ENCODE data around the gene PRKAR2B. TPM values are rescaled to one million over a fixed set of nuclear protein-coding genes. Genes with fewer than 3 reads are reported as not detected.
"Not testable (repeated sequence)": the region's sequence is repeated elsewhere in the genome, so short reads cannot be mapped to it uniquely, and the experiment has no call there.

PRKAR2B gene
- polyA plus RNA-seq, 1 donor = 3.8 TPM

DNA sequence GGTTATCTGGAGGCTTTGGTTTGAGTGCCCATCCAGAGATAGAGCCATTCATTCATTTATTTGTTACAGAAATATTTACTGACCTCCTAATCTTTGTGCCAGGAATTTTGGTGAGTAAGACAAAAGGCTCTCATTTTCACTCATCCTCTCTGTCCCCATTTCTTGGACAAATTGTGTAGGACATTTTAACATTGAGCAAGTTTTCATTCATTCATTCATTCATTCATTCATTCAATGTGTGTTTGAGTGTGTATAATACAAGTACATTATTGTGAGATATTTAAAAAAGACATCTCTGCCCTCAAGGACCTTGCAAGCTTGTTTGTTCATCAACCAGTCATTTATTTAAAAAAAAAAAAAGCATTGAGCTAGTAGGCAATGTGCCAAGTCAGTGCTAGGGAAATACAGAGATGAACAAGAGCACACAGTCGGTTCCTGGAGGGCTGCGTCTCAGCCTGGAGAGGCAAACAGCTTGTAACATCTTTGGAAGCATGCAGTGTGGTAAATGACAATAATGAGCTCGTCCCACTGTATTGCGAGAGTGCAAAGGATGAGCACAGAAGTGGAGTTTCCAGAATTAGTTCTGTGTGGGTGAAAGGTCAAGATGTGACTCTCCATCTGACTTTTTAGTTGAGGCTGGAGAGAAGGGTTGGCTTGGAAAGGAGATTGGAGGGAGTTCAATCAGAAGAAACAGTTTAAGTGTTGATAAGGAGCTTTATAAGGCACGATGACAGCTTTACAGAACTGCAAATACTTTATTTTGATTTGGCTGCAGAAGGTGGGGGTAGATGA is 73.8 kb downstream of the PRKAR2B start:
- no peak for DNase-seq (ENCODE audit: low read depth)

DNA sequence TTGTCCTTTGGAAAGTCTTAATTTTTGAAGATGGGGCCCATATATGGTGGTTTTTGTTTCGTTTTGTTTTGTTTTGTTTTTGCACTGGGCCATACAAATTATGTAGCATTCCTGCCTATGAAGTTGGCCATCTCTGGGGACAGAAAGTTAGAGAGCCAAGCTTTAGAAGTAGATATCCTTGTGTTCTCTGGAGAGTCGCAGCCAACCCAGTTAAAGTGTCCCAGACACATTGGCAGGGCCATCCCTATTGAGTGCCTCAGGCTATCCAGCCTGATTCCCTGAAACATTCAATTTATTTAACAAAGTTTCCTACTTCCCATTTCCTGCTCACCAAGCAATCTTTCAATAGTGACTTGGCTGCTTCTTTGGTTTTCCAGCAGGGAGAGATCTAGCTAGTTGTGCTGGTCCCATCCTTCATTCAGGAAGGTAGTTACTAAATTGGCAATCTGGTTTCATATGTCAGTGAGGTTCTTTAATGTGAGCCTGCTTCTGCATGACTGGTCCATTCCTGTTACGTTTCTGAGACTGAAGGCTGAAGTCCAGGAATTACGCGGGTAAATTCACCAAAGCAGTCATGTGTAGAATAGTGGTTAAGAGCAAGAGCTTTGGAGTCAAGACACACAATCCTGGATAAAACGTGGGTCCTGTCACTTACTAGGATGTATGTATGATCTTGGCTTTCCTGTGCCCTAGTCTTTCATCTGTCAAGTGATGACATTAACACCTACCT is 75.0 kb downstream of the PRKAR2B start:
- no peak for DNase-seq (ENCODE audit: low read depth)

GRCh38 chr7:107122486-107122911 is 78.0 kb downstream of the PRKAR2B start:
- no peak for DNase-seq (ENCODE audit: low read depth)

DNA sequence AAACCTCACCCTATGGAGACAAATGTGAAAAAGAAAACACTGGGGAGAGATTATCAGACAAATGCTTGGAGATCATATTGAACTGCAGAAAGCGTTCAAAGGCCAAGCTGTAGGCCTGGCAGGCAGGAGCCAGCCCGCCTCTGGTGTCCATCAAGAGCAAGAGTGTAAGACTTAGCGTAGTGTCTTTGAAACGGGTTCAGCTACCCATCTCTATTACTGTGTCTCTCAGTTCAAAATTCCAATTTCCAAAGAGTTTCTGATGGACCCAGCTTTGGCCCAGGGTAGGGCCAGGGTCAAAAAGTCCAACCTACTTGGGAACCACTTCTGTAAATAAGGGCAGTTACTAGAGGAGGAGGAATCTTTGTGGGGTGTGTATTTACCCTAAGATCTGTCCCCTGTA is 78.9 kb downstream of the PRKAR2B start:
- no peak for DNase-seq (ENCODE audit: low read depth)

DNA sequence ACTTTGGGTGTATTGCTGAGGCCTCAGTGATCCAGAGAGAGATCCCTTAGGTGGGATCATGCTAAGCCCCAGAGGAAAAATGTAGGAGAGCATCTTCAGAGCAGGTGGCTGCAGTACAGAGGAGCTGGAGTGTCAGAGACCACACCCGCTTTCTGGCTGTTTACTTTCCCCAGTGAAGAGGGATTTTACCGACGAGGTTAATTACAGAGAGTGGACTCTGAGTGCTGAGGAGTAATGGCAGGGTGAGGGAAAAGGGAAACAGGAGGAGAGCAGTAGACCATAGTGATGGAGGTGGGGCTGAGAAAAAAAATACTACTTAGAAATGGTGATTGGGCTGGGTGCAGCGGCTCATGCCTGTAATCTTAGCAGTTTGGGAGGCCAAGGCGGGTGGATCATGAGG is 81.0 kb downstream of the PRKAR2B start:
- no peak for DNase-seq (ENCODE audit: low read depth)

DNA sequence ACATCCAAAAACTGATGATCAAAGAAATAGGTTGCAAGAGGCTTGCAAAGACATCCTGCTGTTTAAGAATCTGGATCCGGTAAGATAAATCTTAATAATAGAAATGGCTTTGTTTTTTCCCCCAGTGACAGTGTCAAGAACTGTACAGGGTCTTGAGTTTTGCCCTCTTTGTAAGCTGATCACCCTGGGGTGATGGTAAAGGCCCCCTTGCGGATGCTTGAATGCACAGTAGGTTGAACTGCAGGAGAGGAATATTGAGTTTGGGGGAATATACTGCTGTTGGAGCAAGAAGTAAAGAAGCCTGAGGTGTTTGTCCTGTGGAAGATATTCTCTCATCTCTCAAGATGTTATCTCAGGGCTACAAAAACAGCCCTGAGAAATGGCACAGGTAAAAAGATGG is 83.7 kb downstream of the PRKAR2B start:
- no peak for DNase-seq (ENCODE audit: low read depth)

DNA sequence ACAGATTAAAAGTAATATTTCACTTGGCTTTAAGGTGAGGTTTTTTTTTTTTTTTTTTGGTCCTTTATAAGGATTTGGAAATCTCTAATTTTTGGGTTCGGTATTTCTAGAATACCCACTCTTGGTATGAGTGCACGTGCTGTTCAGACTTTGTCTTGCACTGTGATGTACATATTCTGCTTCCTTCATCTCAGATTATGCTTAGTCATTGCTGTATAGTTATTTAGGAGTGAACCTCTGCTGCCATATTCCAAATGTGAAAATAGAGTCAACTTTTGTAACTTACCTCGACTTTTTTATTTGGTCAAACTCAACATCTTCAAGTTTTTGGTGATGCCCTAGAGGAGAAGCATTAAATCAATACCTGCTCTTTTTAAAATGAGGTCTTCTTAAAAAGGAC is 84.2 kb downstream of the PRKAR2B start:
- no peak for DNase-seq (ENCODE audit: low read depth)

DNA sequence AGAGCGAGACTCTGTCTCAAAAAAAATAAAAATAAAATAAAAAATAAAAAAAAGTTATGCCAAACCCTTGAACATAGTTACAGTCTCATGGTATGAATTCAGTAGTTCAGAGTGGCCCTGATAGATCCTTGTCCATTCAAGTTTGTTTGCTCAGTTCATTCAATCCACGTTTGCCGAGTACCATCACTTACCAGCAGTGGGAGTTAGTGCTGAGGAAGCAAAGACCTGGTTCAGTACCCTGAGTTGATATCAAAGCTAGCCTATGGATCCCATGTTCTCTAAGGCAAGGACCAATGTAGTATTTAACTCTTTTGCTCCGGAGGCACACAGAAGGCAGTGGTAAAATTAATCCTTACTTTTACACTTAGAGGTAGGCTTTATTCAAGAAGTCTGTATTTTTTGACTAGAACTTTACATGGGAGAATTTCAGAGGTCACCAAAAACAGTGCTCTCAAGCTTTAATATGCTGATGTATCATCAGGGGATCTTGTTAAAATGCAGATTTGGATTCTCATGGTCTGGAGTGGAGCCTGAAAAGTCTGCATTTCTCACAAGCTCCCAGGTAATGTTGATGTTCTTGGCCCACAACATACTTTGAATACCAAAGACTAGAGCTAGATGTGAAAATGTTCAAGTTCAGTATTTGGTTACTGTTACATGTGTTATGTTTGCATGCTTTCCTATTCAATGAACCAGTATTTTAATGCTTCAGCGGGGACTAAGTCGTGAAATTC is 86.1 kb downstream of the PRKAR2B start:
- DNase-seq (ENCODE audit: low read depth) = no peak

DNA sequence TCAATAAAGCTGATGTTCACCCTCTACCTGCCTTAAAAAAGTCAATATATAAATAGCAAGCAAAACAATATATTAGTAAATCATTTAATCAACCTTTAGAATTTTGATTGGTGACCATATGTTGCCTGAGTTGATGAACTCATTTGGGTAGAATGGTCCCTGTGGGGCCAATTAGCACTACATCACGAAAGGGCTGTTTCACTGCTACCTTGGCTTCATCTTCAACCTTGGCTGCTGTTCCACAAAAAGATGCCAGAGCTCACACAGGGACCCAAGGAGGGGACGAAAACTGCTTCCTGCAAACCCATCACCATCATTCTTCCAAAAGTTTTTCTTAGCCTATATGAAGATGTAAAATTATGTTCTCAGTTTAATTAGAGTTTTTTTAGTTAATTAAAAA is 88.9 kb downstream of the PRKAR2B start:
- no peak for DNase-seq (ENCODE audit: low read depth)

GRCh38 chr7:107138696-107139420 is 94.4 kb downstream of the PRKAR2B start:
- no peak for DNase-seq (ENCODE audit: low read depth)

DNA sequence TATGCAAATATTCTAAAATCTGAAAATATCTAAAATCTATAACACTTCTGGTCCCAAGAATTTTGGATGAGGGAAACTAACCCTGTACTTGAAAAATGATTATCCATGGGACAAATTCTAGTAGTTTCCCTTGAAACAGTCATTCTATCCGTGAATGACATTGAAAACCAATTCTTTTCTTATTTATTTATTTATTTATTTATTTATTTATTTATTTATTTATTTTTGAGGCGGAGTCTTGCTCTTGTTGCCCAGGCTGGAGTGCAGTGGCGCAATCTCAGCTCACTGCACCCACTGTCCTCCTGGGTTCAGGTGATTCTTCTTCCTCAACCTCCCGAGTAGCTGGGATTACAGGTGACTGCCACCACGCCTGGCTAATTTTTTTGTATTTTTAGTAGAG is 99.4 kb downstream of the PRKAR2B start:
- not testable (repeated sequence) for DNase-seq (ENCODE audit: low read depth)

DNA sequence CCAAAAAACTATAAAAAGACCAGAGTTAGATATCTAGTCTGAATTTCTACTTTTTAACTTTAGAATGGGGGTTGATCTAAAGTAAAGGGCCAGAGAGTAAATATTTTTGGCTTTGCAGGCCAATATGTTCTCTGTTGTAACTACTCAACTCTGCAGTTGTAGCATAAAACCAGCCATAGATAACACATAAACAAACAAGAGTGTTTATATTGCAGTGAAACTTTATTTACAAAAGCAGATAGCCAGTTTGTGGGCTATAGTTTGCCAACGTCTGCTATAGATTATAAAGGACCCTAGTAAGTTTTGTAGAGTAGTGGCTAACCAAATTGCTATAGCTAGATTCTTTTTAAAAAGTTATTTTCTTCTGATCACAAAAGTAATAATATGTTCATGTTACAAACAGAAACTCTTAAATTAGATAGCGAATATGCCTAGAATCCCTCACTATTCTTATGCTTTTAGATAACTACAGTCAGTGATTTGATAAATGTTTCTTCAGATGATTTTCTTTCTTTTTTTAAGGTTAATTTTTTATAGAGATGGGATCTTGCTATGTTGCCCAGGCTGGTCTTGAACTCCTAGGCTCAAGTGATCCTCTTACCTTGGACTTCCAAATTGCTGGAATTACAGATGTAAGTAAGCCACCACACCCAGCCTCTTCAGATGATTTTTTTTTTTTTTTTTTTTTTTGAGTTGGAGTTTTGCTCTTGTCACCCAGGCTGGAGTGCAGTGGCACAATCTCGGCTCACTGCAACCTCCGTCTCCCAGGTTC is 100.7 kb downstream of the PRKAR2B start:
- DNase-seq (ENCODE audit: low read depth) = no peak

DNA sequence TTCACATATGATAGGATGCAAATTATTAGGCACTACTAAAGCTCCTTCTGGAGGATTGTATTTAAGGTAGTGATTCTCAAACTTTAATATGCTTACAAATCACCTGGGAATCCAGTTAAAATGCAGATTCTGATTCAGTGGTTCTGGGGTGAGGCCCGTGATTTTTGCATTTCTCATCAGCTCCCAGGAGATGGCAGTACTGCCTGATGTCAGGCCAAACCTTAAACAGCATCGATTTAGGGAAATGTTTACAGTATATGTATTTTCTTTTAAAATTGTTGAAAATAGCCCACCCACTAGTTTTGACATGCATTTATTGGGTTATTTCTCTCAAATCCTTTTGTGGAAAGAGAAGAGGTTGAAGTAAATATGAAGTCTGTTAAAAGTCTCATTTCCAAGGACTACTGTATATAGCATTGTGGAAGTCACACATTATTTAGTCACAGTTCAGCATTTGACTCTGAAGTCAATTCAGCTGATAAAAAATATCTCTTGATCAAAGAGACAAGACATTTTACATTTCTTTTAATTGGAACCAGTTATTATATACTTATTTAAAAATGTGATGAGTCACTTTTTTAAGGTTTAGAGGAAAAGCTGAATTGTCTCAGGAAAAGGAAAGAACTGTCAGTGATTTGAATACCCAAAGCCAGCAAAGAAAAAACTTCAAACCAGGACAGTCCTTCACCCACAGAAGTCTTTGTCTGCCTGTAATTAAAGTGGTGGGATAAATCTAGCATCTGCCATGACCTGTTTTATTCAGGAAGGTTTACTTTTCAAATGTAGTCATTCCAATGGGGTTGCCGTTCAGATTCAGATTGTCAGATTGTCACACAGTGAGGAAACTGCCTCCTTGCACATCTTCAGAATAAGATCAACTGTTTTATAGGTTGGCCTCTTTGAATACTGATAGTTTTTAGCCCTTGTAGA is 103.2 kb downstream of the PRKAR2B start:
- DNase-seq (ENCODE audit: low read depth) = no peak

DNA sequence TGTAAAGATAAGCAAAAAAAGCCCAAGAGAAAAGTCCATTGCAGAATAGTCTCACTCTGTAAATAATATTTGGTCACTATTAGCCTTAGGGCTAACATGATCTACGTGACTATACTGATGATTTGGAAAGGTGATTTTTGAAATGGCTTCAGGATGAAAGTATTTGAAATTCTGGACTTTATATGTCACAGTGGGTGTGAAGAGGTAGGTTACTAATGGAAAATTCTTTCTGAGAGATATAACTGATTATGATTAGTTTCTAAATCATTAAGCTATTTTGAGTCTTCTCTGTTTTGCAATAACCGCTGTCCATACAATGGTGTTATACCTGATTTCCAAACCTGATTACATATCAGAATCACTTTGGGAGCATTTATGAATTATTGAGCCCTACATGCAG is 104.2 kb downstream of the PRKAR2B start:
- DNase-seq (ENCODE audit: low read depth) = no peak

DNA sequence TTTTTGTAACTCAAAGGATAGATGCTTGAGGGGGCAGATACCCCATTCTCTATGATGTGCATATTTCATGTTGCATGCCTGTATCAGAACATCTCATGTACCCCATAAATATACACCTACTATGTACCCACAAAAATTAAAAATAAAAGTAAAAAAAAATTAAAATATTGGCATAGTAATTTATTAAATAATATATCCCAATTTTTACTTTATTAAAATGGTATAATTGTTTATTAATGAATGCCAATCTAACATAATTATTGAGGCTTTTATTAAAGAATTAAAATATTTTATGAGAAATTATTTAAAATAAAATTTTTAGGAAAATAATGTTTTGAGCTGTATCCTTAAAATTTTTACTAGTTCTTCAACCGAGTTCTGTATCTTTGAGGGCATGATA is 105.4 kb downstream of the PRKAR2B start:
- DNase-seq (ENCODE audit: low read depth) = no peak

DNA sequence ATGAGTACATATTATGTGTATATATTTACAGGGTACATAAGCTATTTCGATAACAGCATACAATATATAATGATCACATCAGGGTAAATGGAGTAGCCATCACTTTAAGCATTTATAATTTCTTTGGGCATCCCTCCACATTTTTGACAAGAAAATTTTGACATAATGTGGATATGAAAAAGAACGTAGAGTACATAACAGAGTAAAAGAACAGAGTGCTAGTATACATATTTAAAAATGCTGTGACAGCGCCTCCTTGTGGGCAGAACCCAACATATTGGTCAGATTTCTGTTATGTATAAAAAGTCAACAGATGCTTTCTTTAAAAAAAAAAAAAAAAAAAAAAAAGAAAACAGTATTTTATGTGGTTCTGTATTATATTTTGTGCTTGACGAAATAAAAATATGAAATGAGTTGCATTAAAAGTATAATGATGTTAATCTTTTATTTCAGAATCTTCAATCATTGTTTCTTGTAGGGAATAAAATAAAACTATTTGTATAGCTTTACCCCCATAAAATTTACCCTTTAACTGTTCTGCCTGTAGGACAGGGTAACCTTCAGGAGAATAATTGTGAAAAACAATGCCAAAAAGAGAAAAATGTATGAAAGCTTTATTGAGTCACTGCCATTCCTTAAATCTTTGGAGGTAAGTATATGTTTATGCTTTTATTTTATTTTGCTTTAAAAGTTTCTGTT is 106.0 kb downstream of the PRKAR2B start:
- peak; percentile 60 for DNase-seq (ENCODE audit: low read depth)

- DNase-seq (ENCODE audit: low read depth) = no peak
Observed at GRCh38 chr7:107151538-107151937, 107.0 kb downstream of the PRKAR2B start.

DNA sequence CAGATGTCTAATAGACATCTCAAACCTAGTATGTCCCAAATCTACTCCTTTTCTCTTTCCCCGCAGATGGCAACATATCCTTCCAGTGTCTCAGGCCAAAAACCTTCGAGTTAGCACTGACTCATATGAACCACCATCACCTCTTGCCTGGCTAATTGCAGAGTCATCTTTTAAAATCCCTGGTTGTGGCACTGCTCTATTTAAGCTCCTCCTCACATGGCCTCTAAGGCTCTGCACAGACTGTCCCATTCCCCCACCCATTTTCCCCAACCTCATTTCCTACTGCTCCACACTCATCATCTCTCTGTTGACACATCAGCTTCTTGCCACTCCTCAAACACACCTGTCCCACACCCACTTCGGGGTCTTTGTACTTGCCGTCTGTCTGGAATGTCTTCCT is 107.5 kb downstream of the PRKAR2B start:
- no peak for DNase-seq (ENCODE audit: low read depth)

GRCh38 chr7:107154826-107155225 is 110.3 kb downstream of the PRKAR2B start:
- no peak for DNase-seq (ENCODE audit: low read depth)

Measured in forelimb muscle (tissue), 1 donor.